Left renal cortex interstitium (tissue), 4 donors: ENCODE measurements around the gene GFOD2. TPM values are rescaled to one million over a fixed set of nuclear protein-coding genes. Genes with fewer than 3 reads are reported as not detected.
A peak's percentile ranks its signal among the peaks of the same experiment; 100 is the strongest.

Source experiments
- DNase-seq, 4 donors: peaks; one replicate each; pipeline ENCODE4 v3.0.0-alpha.2; 2013; ENCODE audit warnings: low read depth in 4 of 4, low spot score in 2 of 4, missing footprints in 1 of 4
- polyA plus RNA-seq, 4 donors: library from polyadenylated mRNA; unstranded; fragments of 120-200 nt; gene quantifications; one replicate each; pipeline ENCODE4 v1.2.1, GENCODE V29; 2013; ENCODE audit not compliant: insufficient read length in 4 of 4

The GFOD2 gene
- polyA plus RNA-seq, 4 donors: 18.7 to 25.6 (median 23.7) TPM

DNA sequence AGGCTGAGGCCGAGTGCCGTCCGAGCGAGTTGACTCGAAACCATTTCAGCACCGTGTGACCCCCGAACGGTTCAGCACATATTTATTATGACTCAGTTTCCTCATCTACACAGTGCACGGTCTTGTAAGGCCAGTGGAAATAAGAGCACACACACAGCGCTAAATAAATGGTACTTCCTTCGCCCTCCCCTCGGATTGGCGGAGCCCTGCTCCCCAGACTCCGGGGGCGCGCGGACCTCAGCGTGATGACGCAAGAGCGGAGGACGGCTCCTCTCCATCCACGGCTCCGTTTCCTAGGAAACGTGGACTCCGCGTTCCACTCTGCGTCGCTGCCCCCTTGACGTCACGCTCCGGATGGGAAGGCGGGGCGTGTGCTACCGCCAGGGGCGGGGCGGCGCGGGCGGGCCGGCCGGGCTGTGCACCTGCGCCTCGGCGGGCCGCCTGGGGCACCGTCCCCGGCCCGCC lies 58.5 kb downstream of the GFOD2 start, which contains the start of gene PARD6A:
Gene PARD6A (plus strand): TSS at position 397 of the 465 bp plus-strand sequence. CDS start 79 bp downstream, outside the sequence.
- peak in 3 of 4 donors; percentile 81 to 91 (median 82) for DNase-seq

DNA sequence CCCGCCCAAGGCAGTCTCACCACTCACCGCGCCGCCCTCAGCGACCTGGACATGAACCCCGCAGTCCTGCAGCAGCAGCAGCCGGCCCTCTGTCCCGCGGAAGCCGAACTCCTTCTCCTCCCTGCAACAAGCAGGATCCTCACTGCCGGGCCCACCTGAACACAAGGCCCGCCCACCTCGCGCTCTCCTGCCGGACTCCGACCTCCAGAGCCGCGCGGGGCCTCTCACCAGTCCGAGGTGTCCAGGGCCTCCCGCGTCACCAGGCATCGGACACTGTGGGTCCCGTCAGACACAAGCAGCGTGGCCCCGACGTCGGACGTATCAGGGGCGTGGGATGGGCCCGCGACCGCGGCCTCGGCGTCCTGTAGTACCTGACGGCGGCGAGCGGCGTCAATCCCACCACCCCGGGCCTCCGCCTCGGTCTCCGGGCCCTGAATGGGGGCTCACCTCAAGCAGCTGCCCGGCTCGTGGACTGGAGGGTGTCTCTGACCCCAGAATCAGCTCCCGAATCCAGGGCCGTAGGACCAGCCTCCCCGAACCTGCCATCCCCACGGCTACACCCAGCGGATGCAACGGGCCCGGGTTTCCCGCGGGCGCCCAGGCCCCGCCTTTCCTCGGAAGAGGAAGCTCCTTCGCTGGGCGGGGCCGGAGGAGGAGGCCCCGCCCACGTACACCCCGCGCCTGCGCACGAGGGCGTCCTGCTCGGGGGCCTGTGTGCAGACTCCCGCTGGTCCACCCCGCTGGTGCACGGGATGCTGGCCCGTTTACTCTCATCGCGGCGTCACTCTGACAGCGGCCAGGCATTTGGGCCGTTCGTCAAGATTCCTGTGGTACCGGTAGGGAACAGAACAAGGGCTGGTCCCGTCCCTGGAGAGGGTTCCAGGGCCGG lies 59.2 kb downstream of the GFOD2 start, which contains the start of gene ACD:
Gene ACD (minus strand): TSS at position 586 of the 889 bp plus-strand sequence. CDS start 40 bp downstream, at position 546.
- DNase-seq: peak; percentile 84 to 90 (median 88)

DNA sequence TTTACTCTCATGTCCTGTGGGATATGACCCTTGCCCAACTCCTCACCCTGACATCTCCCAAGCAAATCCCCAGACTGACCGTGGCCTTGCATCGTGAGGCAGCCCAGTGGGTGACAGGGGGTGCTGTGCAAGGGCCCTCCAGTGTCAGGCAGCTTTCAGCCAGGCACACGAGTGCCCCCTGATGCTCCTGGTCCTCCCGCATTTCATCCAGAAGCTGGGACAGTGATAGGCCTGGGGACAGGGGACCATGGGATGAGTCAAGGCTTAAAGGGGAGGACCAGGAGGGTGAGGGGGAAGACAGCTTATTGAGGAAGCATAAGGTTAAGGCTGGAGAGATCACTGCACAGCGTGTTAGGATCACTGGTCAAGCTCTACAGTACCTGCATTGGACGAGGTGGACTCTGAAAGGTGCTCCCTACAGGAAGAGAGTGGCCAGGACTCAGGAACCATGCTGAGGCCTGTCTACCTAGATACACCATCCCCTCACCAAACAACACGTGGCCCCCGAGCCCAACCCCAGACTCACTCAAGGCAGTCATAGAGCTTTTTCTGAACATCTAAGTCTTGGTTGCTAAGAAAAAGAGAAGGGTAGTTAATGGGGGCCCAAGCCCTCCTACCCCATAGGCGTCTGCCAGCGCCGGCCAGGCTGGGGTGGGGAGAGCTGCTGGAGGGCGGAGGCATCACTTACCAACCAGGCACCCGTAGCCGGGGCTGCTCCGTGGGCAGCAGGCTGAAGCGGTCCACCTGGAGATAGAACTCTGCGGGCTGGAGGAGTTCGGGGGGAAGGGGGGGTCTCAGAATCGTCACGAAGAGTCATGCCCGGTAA lies 60.1 kb downstream of the GFOD2 start:
- DNase-seq: no peak

DNA sequence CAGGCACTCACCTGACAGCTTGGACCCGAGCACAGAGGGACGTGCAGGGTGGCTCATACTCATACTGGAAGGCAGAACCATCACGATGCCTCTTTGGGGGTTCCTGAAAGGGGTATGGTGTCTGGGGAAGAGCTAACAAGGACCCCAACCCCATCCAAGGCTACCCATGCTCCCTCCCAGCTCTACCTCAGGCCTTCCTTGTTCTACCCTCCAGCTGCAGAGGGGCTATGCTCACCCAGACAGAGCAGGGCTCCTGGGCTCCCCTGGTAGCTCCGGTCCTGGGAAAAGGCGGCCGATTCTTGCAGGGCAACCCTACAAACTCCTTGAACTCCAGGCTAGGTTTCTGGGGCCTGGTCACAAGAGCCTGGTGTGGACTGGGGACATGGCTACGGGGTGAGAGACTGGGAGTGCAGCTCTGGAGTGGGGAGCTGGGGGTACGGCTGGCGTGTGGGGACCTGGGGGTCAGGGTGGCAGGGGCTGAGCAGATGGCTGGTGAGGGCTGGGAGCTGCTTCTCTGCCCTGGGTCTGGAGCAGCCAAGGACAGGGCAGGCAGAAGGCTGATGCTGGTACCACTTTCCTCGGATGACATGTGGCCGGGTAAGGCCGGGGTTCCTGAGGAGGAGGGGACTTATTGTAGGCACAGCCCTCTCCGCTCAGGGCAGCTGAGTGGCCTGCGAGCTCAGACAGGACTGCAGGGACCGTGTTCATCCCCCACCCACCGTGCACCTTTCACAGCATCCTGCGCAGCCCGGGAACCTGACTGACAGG lies 61.2 kb downstream of the GFOD2 start:
- DNase-seq: no peak

DNA sequence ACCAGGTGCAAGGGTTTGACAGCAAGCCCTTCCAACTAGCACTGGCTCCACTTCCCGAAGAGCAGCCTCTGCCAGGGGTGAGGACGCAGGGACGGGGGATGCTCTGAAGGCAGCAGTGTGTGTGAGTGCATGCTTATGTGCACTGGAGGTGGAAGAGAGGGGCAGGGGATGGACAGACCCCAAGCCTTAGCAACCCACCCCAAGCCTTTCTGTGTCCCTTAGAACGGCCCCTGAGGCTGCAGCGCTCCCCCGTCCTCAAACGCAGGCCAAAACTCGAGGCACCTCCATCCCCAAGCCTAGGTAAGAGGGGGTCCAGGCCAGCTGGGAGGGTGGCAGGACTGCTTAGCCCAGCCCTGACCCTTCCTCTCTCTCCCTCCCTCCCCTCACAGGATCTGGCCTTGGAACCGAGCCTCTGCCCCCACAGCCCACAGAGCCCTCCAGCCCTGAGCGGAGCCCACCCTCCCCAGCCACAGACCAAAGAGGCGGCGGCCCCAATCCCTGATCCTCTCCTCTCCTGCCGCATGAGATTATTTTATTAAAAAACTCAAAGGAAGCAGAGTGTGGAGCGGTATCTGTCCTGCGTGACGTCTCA lies 62.0 kb downstream of the GFOD2 start:
- DNase-seq: no peak

DNA sequence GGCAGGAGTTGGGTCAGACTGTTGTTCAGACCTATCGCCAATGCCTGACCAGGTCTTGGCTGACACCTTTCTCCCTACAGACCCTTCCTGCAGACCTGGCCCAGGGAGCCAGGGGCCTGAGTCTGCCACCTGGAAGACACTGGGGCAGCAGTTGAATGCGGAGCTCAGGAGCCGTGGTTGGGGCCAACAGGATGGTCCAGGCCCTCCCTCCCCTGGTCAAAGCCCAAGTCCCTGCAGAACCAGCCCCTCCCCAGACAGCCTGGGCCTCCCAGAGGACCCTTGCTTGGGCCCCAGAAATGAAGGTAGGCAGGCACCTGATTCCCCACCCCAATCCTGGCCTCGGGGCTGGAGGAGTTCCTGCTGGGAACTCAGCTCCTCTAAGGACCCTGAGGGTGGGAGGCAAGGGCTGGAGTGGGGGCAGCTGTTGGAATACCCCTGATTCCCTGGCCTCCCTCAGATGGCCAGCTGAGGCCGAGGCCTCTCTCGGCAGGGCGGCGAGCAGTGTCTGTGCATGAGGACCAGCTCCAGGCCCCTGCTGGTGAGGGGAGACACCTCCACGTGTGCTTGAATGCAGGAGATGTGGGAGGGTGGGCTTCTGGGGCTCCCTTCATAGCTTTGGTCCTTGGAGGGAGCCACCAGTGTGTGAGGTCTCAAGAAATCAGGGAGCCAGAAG lies 62.6 kb downstream of the GFOD2 start:
- no peak for DNase-seq

DNA sequence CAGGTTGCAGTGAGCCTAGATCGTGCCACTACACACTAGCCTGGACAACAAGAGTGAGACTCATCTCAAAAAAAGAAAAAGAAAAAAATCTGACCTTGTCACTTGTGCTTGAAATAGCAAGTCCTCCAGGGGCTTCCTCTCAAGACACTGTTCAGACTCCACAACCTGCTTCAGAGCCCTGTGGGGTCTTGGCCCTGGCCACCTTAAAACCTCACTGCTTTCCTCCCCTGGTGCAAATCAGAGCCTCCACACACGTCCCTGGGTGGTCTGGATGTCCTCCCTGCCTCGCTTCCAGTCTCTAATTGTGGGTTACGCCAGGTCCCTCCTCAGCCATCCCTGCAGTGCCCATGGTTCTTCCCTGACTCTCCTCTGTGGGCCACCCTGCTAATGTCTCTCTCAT lies 63.8 kb downstream of the GFOD2 start:
- no peak for DNase-seq

DNA sequence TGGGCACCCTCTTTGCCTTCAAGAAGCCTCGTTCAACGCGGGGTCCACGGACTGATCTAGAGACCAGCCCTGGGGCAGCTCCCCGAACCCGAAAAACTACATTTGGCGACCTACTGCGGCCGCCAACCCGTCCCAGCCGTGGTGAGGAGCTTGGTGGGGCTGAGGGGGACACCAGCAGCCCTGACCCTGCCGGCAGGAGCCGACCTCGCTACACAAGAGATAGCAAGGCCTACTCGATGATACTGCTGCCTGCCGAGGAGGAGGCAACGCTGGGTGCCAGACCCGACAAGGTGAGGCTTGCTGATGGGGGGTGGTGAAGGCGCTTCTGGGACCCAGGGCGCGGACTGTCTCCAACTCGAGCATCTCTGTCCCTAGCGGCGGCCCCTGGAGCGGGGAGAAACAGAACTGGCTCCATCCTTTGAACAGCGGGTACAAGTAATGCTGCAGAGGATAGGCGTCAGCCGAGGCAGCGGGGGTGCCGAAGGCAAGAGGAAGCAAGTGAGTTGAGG lies 64.7 kb downstream of the GFOD2 start:
- no peak for DNase-seq

DNA sequence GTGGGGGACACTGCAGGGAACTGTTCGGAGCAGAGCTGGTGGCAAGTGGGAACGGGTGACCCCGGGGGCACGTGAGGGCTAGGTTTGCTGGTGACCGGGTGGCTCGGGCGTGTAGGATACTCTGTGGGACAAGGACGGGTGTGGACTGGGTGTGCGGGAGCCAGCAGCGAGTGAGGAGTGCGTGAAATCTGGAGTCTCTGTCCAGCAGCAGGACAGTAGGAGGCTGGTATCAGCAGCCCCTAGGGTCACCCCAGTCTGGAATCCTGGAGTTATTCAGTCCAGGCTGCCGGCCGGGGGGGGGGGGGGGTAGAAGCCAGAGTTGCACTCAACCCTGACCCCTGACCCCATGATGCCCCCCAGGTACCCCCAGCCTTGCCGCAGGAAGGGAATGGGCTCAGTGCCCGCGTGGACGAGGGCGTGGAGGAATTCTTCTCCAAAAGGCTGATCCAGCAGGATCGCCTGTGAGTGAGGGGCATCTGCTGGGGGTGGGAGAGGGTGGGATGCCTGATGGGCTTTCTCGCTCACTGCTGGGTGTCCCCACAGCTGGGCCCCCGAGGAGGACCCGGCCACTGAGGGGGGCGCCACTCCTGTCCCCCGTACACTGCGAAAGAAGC lies 65.2 kb downstream of the GFOD2 start:
- no peak for DNase-seq

DNA sequence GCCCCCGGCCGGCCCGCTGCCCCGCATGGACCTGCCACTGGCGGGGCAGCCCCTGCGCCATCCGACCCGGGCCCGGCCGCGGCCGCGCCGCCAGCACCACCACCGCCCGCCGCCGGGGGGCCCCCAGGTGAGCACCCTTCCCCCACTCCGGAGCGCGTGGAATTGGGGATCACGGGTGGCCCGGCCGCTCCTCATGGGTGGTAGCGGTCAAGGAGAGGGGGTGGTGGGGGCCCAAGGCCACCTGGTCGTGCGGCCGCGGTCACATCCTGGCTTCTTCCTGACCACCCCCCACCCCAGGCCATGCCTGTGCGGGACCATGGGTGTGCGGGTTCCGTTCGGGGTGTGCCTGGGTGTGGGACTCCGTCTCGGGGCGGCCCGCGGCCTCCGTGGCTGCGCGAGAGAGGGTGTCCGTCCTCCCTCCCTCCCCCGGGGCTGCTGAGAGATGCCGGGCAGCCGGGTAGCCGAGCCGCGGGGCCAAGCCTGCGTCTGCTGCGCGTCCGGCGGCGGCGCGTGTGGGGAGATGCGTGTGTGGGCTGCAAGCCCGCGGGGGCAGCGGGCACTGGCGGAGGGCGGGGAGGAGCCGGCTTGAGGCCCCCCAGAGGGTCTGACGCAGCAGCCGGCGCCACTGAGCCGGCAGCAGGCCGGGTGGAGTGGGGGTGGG lies 65.9 kb downstream of the GFOD2 start:
- no peak for DNase-seq

DNA sequence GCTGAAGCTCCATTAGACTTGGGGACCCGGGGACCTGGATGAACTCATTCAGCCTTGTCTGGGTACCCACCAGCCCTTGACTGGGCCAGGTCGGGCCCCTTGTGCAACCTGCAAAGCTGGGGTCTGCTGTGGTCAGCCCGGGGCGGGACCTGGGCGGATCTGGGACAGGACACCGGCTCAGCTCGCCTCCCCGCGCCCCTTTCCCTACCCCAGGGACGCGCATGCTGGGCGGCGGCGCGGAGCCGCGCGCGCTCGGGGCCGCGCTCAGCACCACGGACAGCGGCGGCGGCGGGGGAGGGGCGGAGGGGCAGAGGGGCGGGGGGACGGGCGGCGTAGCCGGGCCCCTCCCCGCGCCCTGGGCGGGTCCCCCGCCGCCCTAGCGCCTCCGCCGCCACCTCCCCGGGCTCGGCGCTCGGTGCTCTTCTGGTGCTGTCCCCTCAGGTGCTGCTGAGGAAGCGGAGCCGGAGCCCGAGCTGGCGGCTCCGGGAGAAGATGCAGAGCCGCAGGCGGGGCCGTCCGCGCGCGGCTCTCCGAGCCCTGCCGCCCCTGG lies 66.5 kb downstream of the GFOD2 start:
- DNase-seq: no peak

DNA sequence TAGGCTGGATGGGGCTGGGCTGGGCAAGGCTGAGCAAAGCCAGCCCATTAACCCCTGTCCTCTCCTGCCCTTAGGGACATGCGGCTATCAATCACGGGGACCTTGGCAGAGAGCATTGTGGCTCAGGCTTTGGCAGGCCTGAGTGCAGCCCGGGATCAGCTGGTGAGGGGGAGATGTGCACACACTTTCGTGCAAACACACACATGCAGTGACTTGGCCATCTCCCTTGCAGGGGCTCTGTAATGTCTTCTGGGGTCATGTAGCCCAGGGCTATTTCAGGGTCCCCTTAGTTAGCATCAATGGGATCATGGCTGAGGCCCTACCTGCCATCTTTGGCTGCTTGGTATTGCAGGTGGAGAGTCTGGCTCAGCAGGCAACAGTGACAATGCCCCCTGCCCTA lies 67.3 kb downstream of the GFOD2 start:
- DNase-seq: no peak

DNA sequence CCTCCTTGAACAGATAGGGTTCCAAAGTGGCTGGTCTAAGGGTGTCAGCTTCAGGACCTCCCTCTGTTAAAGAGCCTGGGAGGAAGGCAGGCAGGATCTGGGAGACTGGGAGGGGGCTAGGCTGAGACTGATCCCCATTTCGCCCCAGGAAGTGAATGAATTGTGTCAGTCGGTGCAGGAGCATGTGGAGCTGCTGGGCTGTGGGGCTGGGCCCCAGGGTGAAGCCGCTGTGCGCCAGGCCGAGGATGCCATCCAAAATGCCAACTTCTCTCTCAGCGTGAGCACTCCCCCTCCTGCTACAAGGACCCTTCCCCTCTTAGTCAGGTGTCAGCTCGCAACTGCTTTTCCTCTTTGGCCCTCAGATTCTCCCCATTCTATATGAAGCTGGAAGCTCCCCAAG lies 68.1 kb downstream of the GFOD2 start:
- DNase-seq: no peak

DNA sequence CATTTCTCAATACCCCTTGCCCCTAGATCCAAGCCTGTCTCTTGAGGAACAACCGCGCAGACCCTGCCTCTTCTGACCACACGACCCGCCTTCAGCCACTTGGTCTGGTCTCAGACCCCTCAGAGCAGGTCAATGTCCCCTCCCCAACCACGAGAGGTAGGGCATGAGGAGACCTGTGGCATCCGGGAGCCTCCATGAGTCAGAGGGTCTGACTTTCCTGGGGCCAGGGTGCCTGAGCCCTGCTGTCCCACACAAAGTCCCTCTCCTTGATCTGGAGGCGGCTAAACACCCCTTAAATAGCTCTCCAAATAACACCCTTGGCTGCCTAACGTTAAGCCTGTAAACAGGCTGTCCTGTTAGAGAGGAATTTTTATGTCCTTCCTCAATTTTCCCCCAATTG lies 69.1 kb downstream of the GFOD2 start:
- DNase-seq: no peak

DNA sequence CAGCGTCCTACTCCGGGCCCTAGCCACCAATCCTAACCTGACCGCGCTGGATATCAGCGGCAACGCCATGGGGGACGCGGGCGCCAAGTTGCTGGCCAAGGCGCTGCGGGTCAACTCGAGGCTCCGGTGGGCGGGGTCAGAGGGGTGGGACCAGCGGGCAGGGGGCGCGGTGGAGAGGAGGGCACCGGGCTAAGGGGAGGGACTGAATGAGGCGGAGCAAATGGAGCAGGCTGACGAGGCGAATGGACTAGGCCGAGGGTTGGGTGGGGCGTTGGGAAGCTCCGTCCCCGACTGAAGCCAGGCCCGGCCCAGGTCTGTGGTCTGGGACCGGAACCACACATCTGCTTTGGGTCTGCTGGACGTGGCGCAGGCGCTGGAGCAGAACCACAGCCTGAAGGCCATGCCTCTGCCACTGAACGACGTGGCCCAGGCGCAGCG lies 69.6 kb downstream of the GFOD2 start:
- DNase-seq: no peak

DNA sequence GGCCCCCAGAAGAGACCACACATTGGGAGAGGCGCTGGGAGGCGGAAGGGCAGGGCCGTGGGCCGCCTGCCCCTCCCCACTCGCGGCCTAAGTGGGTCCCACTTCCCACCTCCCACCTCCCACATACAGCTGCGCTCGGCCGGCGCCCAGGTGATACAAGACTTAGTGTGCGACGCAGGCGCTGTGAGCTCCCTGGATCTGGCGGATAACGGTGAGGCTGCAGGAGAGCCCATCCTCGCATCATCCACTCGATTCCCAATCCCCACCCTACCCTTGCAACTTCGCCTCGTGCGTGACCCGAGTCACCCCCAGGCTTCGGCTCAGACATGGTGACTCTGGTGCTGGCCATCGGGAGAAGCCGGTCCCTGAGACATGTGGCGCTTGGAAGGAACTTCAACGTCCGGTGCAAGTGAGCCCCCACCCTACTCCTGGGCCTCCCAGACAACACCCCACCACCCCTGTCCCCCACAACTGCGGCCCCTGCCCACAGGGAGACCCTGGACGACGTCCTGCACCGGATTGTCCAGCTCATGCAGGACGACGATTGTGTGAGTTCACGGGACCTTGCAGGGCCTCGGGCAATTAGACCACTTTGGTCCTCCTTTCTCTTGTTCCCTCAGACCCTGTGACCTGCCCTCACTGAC lies 70.2 kb downstream of the GFOD2 start:
- no peak for DNase-seq

DNA sequence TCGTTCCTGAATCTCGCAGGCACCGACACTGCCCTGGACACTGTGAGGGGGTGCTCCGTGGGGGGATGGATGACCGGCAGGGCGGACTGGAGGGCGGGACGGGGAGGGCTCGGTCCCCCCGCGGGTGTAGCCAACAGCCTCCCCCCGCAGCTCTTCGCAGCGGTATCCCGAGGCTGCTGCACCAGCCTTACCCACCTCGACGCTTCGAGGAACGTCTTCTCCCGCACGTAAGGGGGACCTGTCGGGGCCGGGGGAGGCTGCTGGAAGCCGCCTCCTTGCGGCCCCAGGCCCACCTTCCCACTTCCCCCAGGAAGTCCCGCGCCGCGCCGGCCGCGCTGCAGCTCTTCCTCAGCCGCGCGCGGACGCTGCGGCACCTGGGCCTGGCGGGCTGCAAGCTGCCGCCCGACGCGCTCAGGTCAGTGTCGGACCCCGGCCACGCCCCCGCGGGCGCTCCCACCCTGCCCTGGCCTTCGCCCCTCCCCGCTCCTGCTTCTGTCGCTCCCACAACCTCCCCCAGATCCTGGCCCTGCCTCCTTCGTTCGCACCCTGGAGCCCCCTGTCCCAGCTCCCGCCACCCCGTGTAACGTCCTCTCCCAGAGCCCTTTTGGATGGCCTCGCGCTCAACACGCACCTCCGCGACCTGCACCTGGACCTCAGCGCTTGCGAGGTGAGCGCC lies 70.9 kb downstream of the GFOD2 start:
- no peak for DNase-seq
